Measurements from ENCODE around the gene FRMD4A. TPM values are rescaled to one million over a fixed set of nuclear protein-coding genes. Genes with fewer than 3 reads are reported as not detected.

The FRMD4A gene
- total RNA-seq, 1 experiment from 2014 or later: 18.3 TPM

GRCh38 chr10:13654118-13654830 is 676.5 kb downstream of the FRMD4A start:
- ChIA-PET CTCF (no interaction called here), POLR2A (ENCODE audit: unreplicated experiment) (no interaction called here)
- no peaks in the 10 kb centered on the region for H3F3A ChIP-seq (ENCODE audit: insufficient read depth, low read depth)
- DNase-seq: no peak
- H3K27me3 ChIP-seq (ENCODE audit: insufficient read depth, low read depth): no peaks in the 10 kb centered on the region
- no peak for TF ChIP-seq CTCF (conservative IDR thresholded peaks at IDR 0.05)
- H3K4me1 ChIP-seq (replicated peaks; ENCODE audit: insufficient read depth): no peaks in the 10 kb centered on the region
- H3K9me2 ChIP-seq (ENCODE audit: insufficient read depth): no peaks in the 10 kb centered on the region
- no peaks in the 10 kb centered on the region for H3K36me3 ChIP-seq (ENCODE audit: low read depth)
- BruUV-seq (replicated peaks): no TSS peak
- no peaks in the 10 kb centered on the region for H3K9me3 ChIP-seq (ENCODE audit: insufficient read depth, low read depth)
- no peak overlapping the region for H3K4me3 ChIP-seq
- H3K79me2 ChIP-seq (ENCODE audit: low read depth): no peaks in the 10 kb centered on the region
- intact Hi-C loops (cut with micrococcal nuclease; ENCODE audit: unreplicated experiment): no loop called here
- no peak overlapping the region for H3K27ac ChIP-seq
- no peak overlapping the region for H2AFZ ChIP-seq
- H4K20me1 ChIP-seq (ENCODE audit: insufficient read depth): no peaks in the 10 kb centered on the region; the same call in 1 of the 2 replicates
- no peak overlapping the region for H3K4me2 ChIP-seq

DNA sequence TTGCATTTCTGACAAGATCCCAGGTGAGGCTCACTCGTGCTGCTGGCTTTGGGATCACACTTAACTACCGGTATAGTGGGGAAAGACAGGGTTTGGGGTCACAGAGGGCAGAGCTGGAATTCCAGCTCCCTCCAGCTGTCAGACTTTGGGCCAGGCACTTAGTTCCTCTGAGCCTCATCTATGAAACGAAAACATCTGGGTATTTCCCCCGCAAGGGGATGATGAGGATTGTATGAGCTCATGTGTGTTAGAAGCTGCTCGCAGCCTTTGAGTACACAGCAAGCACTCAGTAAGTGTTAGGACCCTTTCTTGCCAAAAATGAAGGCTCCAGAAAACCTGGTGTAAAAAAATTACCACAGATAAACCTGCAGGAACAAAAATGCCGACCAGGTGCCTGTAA is 677.9 kb downstream of the FRMD4A start:
- Histone ChIP-seq H3K9me2 (ENCODE audit: insufficient read depth) (no peaks in the 10 kb centered on the region), H3K4me2 (no peak overlapping the region), H3K9me3 (ENCODE audit: insufficient read depth, low read depth) (no peaks in the 10 kb centered on the region), H3K27ac (no peak overlapping the region), H3K4me1 (replicated peaks; ENCODE audit: insufficient read depth) (no peaks in the 10 kb centered on the region), H3K79me2 (ENCODE audit: low read depth) (no peaks in the 10 kb centered on the region), H3K27me3 (ENCODE audit: insufficient read depth, low read depth) (no peaks in the 10 kb centered on the region), H3K4me3 (no peak overlapping the region), H4K20me1 (ENCODE audit: insufficient read depth) (no peaks in the 10 kb centered on the region; the same call in 1 of the 2 replicates), H3F3A (ENCODE audit: insufficient read depth, low read depth) (no peaks in the 10 kb centered on the region), H2AFZ (no peak overlapping the region), H3K36me3 (ENCODE audit: low read depth) (peaks cover 5% of the 10 kb centered on the region; the same call in 1 of the 2 replicates)
- BruUV-seq (replicated peaks): no TSS peak
- TF ChIP-seq EZH2 (IDR thresholded peaks at IDR 0.05; ENCODE audit: low read depth) (no peak), CTCF (conservative IDR thresholded peaks at IDR 0.05) (no peak)
- ChIA-PET POLR2A (ENCODE audit: unreplicated experiment) (no interaction called here), CTCF (no interaction called here)
- DNase-seq: no peak
- intact Hi-C loops (cut with micrococcal nuclease; ENCODE audit: unreplicated experiment): no loop called here

DNA sequence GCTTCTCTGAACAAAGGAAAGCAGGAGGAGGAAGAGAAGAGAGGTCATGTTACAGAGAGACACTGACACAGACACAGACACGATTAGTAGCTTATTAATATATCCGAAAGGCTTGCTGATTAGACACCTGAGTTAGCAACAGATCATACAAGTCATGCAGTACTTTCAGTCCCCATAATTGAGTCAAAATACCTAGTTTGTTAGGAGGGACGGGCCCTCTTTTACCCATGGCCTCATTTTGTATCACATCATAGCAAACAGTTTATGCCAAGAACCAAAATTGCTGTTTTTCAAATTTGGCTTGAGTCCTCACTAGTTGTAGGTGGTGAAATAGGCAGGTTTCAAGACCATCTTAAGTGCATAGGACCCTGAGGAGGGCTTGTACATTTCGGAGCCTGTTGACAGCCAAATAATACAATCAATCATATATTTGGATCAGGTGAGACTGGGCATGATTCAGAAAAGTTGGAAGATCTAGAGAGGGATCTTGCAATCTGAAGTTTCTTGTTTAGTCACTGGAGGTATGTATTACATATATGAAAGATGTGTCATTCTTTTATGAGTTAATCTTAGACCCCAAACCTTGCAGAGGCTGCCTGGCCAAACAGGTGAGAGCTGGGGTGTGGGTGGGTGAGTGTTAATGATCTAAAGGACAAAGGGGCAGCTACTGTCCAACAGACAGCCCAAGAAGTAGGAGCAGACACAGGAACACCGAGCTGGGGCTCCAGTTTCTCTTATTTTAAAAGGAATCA is 678.6 kb downstream of the FRMD4A start:
- no peaks in the 10 kb centered on the region; the same call in 1 of the 2 replicates for H4K20me1 ChIP-seq (ENCODE audit: insufficient read depth)
- no peak for TF ChIP-seq EZH2 (IDR thresholded peaks at IDR 0.05; ENCODE audit: low read depth)
- TF ChIP-seq CTCF (conservative IDR thresholded peaks at IDR 0.05): no peak
- no peaks in the 10 kb centered on the region for H3K9me2 ChIP-seq (ENCODE audit: insufficient read depth)
- no peak for DNase-seq
- no TSS peak for BruUV-seq (replicated peaks)
- CTCF ChIA-PET: no interaction called here
- H3K27me3 ChIP-seq (ENCODE audit: insufficient read depth, low read depth): no peaks in the 10 kb centered on the region
- no peak overlapping the region for H3K27ac ChIP-seq
- no peak overlapping the region for H3K4me3 ChIP-seq
- no peaks in the 10 kb centered on the region for H3K79me2 ChIP-seq (ENCODE audit: low read depth)
- no peaks in the 10 kb centered on the region for H3K9me3 ChIP-seq (ENCODE audit: insufficient read depth, low read depth)
- H3K36me3 ChIP-seq (ENCODE audit: low read depth): peaks cover 5% of the 10 kb centered on the region; the same call in 1 of the 2 replicates
- no peak overlapping the region for H3K4me2 ChIP-seq
- H2AFZ ChIP-seq: no peak overlapping the region
- no peaks in the 10 kb centered on the region for H3K4me1 ChIP-seq (replicated peaks; ENCODE audit: insufficient read depth)
- intact Hi-C loops (cut with micrococcal nuclease; ENCODE audit: unreplicated experiment): no loop called here
- POLR2A ChIA-PET (ENCODE audit: unreplicated experiment): no interaction called here
- no peaks in the 10 kb centered on the region for H3F3A ChIP-seq (ENCODE audit: insufficient read depth, low read depth)
